ENCODE measurements around the gene BCKDHB.
"Not testable (repeated sequence)": the region's sequence is repeated elsewhere in the genome, so short reads cannot be mapped to it uniquely, and the experiment has no call there.

Gene BCKDHB

DNA sequence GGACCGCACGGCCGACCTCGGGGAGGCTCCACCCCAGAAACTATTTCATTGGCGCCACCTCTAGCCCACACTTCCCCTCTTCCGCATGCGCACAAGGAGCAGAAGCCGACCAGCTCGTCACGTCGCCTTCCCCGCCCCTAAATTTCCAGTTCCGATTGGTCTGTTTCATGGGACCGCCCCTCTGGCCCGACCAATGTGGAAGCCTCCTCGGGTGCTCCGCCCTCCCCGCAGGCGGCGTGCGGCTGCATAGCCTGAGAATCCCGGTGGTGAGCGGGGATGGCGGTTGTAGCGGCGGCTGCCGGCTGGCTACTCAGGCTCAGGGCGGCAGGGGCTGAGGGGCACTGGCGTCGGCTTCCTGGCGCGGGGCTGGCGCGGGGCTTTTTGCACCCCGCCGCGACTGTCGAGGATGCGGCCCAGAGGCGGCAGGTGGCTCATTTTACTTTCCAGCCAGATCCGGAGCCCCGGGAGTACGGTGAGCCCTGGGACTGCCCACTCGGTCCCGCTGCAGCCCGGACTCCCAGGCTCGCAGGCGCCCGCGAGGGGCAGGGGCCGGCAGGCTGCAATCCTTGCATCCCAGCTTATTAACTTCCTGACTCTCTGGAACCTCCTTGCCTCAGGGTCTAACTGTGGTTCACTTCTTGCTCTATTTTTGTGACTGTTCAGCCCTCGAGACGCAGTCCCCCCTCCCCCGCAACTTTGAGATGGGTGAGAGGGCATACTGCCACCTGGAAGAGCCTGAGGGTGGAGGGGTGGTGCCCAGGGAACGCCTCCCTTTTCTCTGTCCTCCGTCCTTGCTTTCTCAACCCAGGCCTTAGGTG, at the start of gene BCKDHB:
TSS of gene BCKDHB (plus strand) at position 254 of the 818 bp plus-strand sequence. CDS start at position 277, 23 bp downstream.
- DNase-seq (ENCODE audit: low spot score) = peak; percentile 99
- peak within 1 kb of the TSS; percentile 85 to 91 for H3K27ac ChIP-seq
- peak within 1 kb of the TSS; percentile 90 for H3K4me3 ChIP-seq
- TF ChIP-seq, protein P1, sequence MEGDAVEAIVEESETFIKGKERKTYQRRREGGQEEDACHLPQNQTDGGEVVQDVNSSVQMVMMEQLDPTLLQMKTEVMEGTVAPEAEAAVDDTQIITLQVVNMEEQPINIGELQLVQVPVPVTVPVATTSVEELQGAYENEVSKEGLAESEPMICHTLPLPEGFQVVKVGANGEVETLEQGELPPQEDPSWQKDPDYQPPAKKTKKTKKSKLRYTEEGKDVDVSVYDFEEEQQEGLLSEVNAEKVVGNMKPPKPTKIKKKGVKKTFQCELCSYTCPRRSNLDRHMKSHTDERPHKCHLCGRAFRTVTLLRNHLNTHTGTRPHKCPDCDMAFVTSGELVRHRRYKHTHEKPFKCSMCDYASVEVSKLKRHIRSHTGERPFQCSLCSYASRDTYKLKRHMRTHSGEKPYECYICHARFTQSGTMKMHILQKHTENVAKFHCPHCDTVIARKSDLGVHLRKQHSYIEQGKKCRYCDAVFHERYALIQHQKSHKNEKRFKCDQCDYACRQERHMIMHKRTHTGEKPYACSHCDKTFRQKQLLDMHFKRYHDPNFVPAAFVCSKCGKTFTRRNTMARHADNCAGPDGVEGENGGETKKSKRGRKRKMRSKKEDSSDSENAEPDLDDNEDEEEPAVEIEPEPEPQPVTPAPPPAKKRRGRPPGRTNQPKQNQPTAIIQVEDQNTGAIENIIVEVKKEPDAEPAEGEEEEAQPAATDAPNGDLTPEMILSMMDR (IDR thresholded peaks at IDR 0.05) = no peak

DNA sequence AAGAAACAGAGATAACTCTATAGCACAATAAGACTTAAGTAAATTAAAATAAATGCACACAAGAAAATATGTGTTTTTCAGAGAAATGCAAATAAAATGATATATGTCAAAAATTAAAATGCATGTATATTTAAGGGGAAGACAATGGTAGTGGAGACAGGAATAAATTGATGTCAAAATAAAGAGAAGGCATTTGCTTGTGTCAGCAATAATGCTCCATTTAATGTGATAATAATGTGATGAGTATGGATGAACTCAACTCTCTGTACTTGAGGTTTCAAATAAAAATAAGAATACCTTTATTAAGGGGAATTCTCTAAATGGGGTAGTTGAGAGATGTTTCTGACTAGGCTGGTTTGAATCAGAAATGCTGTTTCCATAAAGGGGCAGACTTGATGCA, 45.7 kb upstream of the BCKDHB start:
- no peak overlapping the region for H3K27ac ChIP-seq
- DNase-seq (ENCODE audit: low spot score) = no peak

DNA sequence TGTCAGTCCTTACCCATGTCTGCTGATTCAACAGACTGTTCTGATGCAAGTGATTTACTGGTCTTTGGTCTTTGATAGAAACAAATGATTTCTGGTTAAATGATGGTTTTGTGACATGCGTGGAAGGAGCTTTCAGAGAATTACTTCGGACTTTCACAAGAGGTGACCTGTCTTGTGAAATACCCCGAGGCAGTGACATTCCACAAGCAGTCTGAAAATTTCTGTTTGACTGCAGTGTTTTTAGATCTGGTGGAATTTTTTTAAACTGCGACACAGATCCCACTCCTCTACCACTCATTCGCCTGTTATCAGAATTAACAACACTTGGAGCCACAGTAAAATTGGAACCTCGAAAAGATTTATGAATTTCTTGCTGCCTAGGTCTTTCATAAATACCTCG, 38.3 kb upstream of the BCKDHB start:
- not testable (repeated sequence) for DNase-seq (ENCODE audit: low spot score); H3K4me3 ChIP-seq; H3K27ac ChIP-seq

More for the DNA sequence above, 45.7 kb upstream of the BCKDHB start:
- no peak overlapping the region for H3K4me3 ChIP-seq
- TF ChIP-seq, protein P1 (IDR thresholded peaks at IDR 0.05) = no peak

DNA sequence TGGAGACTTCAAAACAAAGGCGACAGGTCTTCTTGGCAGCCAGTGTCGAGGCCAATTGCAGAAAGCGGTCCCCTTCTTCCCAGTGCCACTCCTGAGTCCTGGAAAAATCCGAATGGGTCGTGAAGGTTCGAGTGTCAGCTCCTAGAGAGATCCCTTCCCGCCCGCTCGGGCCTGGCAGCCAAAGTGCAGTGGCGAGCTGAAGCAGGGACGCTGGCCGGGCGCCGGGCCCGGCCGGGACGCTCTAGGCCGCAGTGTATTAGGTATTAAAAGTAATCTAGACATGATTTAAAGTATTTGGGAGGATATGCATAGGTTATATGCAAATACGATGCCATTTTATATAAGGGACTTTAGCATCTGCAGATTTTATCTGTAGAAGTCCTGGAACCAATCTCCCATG, 36.0 kb upstream of the BCKDHB start:
- H3K4me3 ChIP-seq; DNase-seq (ENCODE audit: low spot score); H3K27ac ChIP-seq: not testable (repeated sequence)

DNA sequence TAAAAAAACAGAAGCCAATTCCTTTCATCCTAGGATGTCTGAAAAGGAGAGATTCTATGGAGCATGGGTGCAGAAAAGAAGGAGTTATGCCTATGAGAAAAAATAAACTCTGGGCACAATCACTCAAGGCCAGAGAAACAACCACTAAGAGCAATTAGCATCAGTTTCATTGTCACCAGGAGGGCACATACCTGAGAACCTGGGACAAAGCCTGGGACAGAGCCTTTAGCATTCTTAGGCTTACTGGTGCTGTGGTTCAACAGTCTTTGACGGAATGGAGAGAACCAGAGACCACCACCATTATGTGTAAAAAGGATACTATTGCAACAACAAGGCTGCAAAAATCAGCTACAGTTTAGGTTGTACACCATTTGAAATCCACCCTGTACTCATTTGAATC, 29.4 kb upstream of the BCKDHB start:
- Histone ChIP-seq H3K4me3 (no peak overlapping the region), H3K27ac (no peak overlapping the region)
- DNase-seq (ENCODE audit: low spot score) = no peak
- TF ChIP-seq, protein P1 (IDR thresholded peaks at IDR 0.05) = no peak

DNA sequence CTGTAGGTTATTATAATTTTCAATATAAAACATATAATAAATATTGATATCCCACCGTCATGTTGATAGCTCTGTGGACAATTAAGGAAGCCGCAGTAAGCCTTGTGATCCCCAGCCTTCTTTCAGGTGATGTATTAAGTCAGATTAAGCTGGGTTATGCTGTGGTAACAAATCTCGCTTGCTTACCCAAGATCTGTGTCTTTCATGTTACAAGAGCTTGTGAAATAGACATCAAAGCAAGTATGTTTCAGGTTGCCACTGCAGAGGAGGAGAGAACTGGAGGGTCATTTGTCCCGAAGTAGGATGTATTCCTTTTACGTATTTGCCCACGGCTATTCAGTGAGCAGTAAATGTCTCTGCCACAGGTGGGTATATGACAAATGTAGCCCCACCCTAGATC, 17.8 kb upstream of the BCKDHB start:
- DNase-seq (ENCODE audit: low spot score) = no peak
- H3K4me3 ChIP-seq = no peak overlapping the region
- H3K27ac ChIP-seq = no peak overlapping the region
- TF ChIP-seq, protein P1 (IDR thresholded peaks at IDR 0.05) = no peak

DNA sequence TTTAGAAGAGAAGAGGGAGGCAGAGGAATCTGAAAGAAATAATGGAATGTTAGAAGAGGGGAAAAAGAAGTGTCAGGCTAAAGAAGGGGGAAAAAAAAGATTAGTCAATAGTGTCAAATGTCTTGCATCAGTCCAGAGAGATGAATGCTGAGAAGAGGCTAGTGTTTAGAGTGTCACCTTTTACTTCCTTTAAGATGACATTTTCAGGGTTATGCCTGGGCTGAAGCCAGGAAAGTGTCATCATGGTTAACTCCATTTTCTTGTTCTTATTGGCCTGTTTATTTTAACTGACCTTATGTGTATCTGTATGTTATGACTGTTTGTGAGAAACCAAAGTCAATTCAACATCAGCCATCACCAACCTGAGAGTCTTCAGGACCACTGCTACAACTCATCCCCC, 15.0 kb upstream of the BCKDHB start:
- TF ChIP-seq, protein P1 (IDR thresholded peaks at IDR 0.05) = no peak
- H3K4me3 ChIP-seq = no peak overlapping the region
- DNase-seq (ENCODE audit: low spot score) = no peak
- no peak overlapping the region for H3K27ac ChIP-seq

DNA sequence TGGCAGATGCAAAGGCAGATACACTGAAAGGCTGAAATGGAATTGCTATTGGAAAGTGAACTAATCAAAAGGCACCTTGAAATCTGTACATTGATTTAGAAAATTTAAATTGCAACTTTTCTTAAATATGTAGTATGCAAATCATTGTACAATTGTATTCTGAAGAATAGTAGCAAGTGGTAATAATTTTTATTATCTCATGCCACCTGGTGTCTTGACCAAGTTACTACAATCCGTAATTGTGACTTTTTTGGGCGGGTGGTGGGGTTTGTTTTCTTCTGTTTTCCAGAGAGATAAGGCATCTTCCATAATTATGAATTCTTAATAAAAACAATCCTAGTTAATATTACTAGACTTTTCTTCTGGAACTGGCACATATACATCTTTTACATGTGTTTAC, 12.5 kb upstream of the BCKDHB start:
- no peak for DNase-seq (ENCODE audit: low spot score)
- TF ChIP-seq, protein P1 (IDR thresholded peaks at IDR 0.05) = no peak

More for the DNA sequence above, 12.5 kb upstream of the BCKDHB start:
- Histone ChIP-seq H3K27ac (no peak overlapping the region), H3K4me3 (no peak overlapping the region)

All from coronary artery (tissue), 2 donors.